HEK293T (cell line): ENCODE measurements around the gene SMCP.

Experiments used
- CTCF ChIA-PET: fragments of 350-600 bp; formaldehyde crosslinking; extraction: SDS; loops from one replicate; lab custom pipeline; 2021; ENCODE audit warnings: antibody characterized with exemption, inconsistent platforms; lab: Yijun Ruan, JAX
- POLR2A ChIA-PET: fragments of 350-600 bp; formaldehyde crosslinking; extraction: SDS; loops from one replicate; lab custom pipeline; 2020; ENCODE audit warnings: antibody characterized with exemption, inconsistent platforms; lab: Yijun Ruan, JAX
- DNase-seq: peaks from one replicate; pipeline ENCODE4 v3.0.0; 2012; ENCODE audit warnings: mixed read lengths; ENCODE audit errors: extremely low spot score
- ARNT ChIP-seq: fragments of 450-650 bp; IDR thresholded peaks from 2 replicates; pipeline ENCODE4 v1.6.1; 2017; ENCODE audit warnings: mild to moderate bottlenecking
- BHLHE40 ChIP-seq: fragments of 450-650 bp; IDR thresholded peaks from 2 replicates; pipeline ENCODE4 v1.6.1; 2016; ENCODE audit warnings: mild to moderate bottlenecking, moderate library complexity, borderline replicate concordance
- CTBP1 ChIP-seq: fragments of 450-650 bp; IDR thresholded peaks from 2 replicates; pipeline ENCODE4 v1.6.1; 2016; ENCODE audit warnings: borderline replicate concordance
- ELF4 ChIP-seq: fragments of 450-650 bp; IDR thresholded peaks from 2 replicates; pipeline ENCODE4 v1.6.1; 2017; ENCODE audit warnings: antibody characterized with exemption
- FOXA1 ChIP-seq: fragments of 450-650 bp; IDR thresholded peaks from 2 replicates; pipeline ENCODE4 v1.6.1; 2016; ENCODE audit warnings: mild to moderate bottlenecking
- FOXK2 ChIP-seq: fragments of 450-650 bp; IDR thresholded peaks from 2 replicates; pipeline ENCODE4 v1.6.1; 2016; ENCODE audit warnings: mild to moderate bottlenecking
- FOXM1 ChIP-seq: fragments of 450-650 bp; IDR thresholded peaks from 2 replicates; pipeline ENCODE4 v1.6.1; 2017; ENCODE audit warnings: mild to moderate bottlenecking, borderline replicate concordance
- HDGF ChIP-seq: fragments of 450-650 bp; IDR thresholded peaks from 2 replicates; pipeline ENCODE4 v1.6.1; 2017; ENCODE audit warnings: antibody characterized with exemption, borderline replicate concordance
- L3MBTL2 ChIP-seq: fragments of 450-650 bp; conservative IDR thresholded peaks from 2 replicates; pipeline ENCODE4 v1.6.1; 2016; ENCODE audit warnings: mild to moderate bottlenecking
- LEF1 ChIP-seq: fragments of 450-650 bp; IDR thresholded peaks from 2 replicates; pipeline ENCODE4 v1.6.1; 2017; ENCODE audit warnings: mild to moderate bottlenecking, borderline replicate concordance
- NFRKB ChIP-seq: fragments of 450-650 bp; IDR thresholded peaks from 2 replicates; pipeline ENCODE4 v1.6.1; 2016; ENCODE audit warnings: mild to moderate bottlenecking, moderate library complexity
- PKNOX1 ChIP-seq: fragments of 450-650 bp; IDR thresholded peaks from 2 replicates; pipeline ENCODE4 v1.6.1; 2016
- SP1 ChIP-seq: fragments of 450-650 bp; IDR thresholded peaks from 2 replicates; pipeline ENCODE4 v1.6.1; 2017
- SUZ12 ChIP-seq: fragments of 450-650 bp; IDR thresholded peaks from 2 replicates; pipeline ENCODE4 v1.6.1; 2016; ENCODE audit warnings: mild to moderate bottlenecking
- TARDBP ChIP-seq: fragments of 450-650 bp; IDR thresholded peaks from 2 replicates; pipeline ENCODE4 v1.6.1; 2016
- ZNF384 ChIP-seq: fragments of 450-650 bp; IDR thresholded peaks from 2 replicates; pipeline ENCODE4 v1.6.1; 2016

The SMCP gene

GRCh38 chr1:152871731-152872126 is 6.4 kb upstream of the SMCP start:
- CTCF ChIA-PET, result interaction anchor here (0.6 to 3.4 kb wide), 5 partner anchors 11 to 350 kb away, joined by 3 to 23 read pairs (median 10); partner anchors contain the start of gene LCE7A
- TF ChIP-seq FOXM1, result no peak
- TF ChIP-seq FOXA1, result no peak
- TF ChIP-seq FOXK2, result no peak
- no peak for TF ChIP-seq ARNT
- DNase-seq, result no peak
- POLR2A ChIA-PET, result no interaction called here

GRCh38 chr1:152873495-152873894 is 4.6 kb upstream of the SMCP start:
- CTCF ChIA-PET, result no interaction called here
- TF ChIP-seq L3MBTL2 (no peak), ARNT (no peak), ELF4 (no peak)
- POLR2A ChIA-PET, result no interaction called here
- no peak for DNase-seq

GRCh38 chr1:152876827-152877226 is 1.3 kb upstream of the SMCP start:
- ChIA-PET CTCF (no interaction called here), POLR2A (no interaction called here)
- TF ChIP-seq ELF4 (no peak), NFRKB (no peak), LEF1 (no peak), FOXM1 (no peak), FOXK2 (no peak), BHLHE40 (no peak), FOXA1 (no peak), ZNF384 (no peak), SP1 (no peak), L3MBTL2 (no peak), PKNOX1 (no peak)
- no peak for DNase-seq

- TF ChIP-seq ZNF384 (no peak), L3MBTL2 (no peak), SUZ12 (no peak), PKNOX1 (no peak), CTBP1 (no peak), HDGF (no peak), ELF4 (no peak), SP1 (no peak), FOXM1 (no peak), TARDBP (no peak), FOXK2 (no peak), NFRKB (no peak), LEF1 (no peak), ARNT (no peak), FOXA1 (no peak), BHLHE40 (no peak)
- POLR2A ChIA-PET, result no interaction called here
- DNase-seq, result no peak
- CTCF ChIA-PET, result no interaction called here
Observed at GRCh38 chr1:152879559-152880198, 1.6 kb downstream of the SMCP start.

GRCh38 chr1:152880316-152880715 is 2.2 kb downstream of the SMCP start:
- CTCF ChIA-PET, result no interaction called here
- POLR2A ChIA-PET, result no interaction called here
- DNase-seq, result no peak
- TF ChIP-seq FOXK2 (no peak), ZNF384 (no peak), CTBP1 (no peak), PKNOX1 (no peak), NFRKB (no peak), LEF1 (no peak), ELF4 (no peak), ARNT (no peak), FOXM1 (no peak)

GRCh38 chr1:152880907-152881306 is 2.8 kb downstream of the SMCP start:
- ChIA-PET POLR2A (no interaction called here), CTCF (no interaction called here)
- TF ChIP-seq HDGF, result no peak
- no peak for TF ChIP-seq PKNOX1
- TF ChIP-seq LEF1, result no peak
- TF ChIP-seq BHLHE40, result no peak
- no peak for TF ChIP-seq CTBP1
- no peak for TF ChIP-seq ARNT
- no peak for TF ChIP-seq FOXK2
- no peak for TF ChIP-seq SP1
- no peak for TF ChIP-seq FOXA1
- TF ChIP-seq NFRKB, result no peak
- no peak for TF ChIP-seq FOXM1
- TF ChIP-seq SUZ12, result no peak
- TF ChIP-seq TARDBP, result no peak
- TF ChIP-seq L3MBTL2, result no peak

GRCh38 chr1:152884085-152884484 is 6.0 kb downstream of the SMCP start:
- TF ChIP-seq SUZ12, result no peak
- CTCF ChIA-PET, result no interaction called here
- DNase-seq, result no peak
- POLR2A ChIA-PET, result no interaction called here

More at GRCh38 chr1:152880907-152881306, 2.8 kb downstream of the SMCP start:
- DNase-seq, result no peak
